ENCODE data around the gene P2RX2.

The P2RX2 gene

GRCh38 chr12:132572106-132572505, 46.5 kb upstream of the P2RX2 start:
- no peak for DNase-seq (ENCODE audit: extremely low spot score)
- no peak for TF ChIP-seq CTCF (IDR thresholded peaks at IDR 0.05; ENCODE audit: control extremely low read depth, extremely low read depth, low read depth, missing control alignments)
- ChIA-PET CTCF (no interaction called here), POLR2A (no interaction called here)

GRCh38 chr12:132572801-132573760, 45.5 kb upstream of the P2RX2 start:
- TF ChIP-seq CTCF (IDR thresholded peaks at IDR 0.05; ENCODE audit: control extremely low read depth, extremely low read depth, low read depth, missing control alignments), result no peak
- CTCF ChIA-PET, result no interaction called here
- POLR2A ChIA-PET, result no interaction called here
- DNase-seq (ENCODE audit: extremely low spot score), result no peak

- TF ChIP-seq CTCF (IDR thresholded peaks at IDR 0.05; ENCODE audit: control extremely low read depth, extremely low read depth, low read depth, missing control alignments), result no peak
- CTCF ChIA-PET, result no interaction called here
- POLR2A ChIA-PET, result no interaction called here
- no peak for DNase-seq (ENCODE audit: extremely low spot score)
These were observed 44.1 kb upstream of the P2RX2 start for GRCh38 chr12:132574271-132574996.

- DNase-seq (ENCODE audit: extremely low spot score), result no peak
- POLR2A ChIA-PET, result no interaction called here
- CTCF ChIA-PET, result no interaction called here
- TF ChIP-seq CTCF (IDR thresholded peaks at IDR 0.05; ENCODE audit: control extremely low read depth, extremely low read depth, low read depth, missing control alignments), result no peak
These were observed 42.9 kb upstream of the P2RX2 start for GRCh38 chr12:132575661-132576060.

- DNase-seq (ENCODE audit: extremely low spot score), result no peak
- CTCF ChIA-PET, result no interaction called here
- POLR2A ChIA-PET, result no interaction called here
- no peak for TF ChIP-seq CTCF (IDR thresholded peaks at IDR 0.05; ENCODE audit: control extremely low read depth, extremely low read depth, low read depth, missing control alignments)
These were observed 41.9 kb upstream of the P2RX2 start for GRCh38 chr12:132576701-132577100.

- POLR2A ChIA-PET, result no interaction called here
- no peak for DNase-seq (ENCODE audit: extremely low spot score)
- CTCF ChIA-PET, result no interaction called here
- TF ChIP-seq CTCF (IDR thresholded peaks at IDR 0.05; ENCODE audit: control extremely low read depth, extremely low read depth, low read depth, missing control alignments), result no peak
These were observed 41.2 kb upstream of the P2RX2 start for GRCh38 chr12:132577191-132577920.

All from GM10248 (cell line).